Hepatocyte (in vitro differentiated cells): ENCODE results near the gene INTS3. TPM values are rescaled to one million over a fixed set of nuclear protein-coding genes. Genes with fewer than 3 reads are reported as not detected.
"Not testable (repeated sequence)": the region's sequence is repeated elsewhere in the genome, so short reads cannot be mapped to it uniquely, and the experiment has no call there.

Experiments used
- DNase-seq: peaks from one replicate; pipeline ENCODE4 v3.0.0-alpha.2; 2016; ENCODE audit warnings: low spot score
- H2AFZ ChIP-seq: fragments of 200-600 bp; sonication (generic); 2 replicates; pipeline ENCODE4 v1.6.0; 2016; ENCODE audit warnings: antibody characterized with exemption, mild to moderate bottlenecking
- H3K27ac ChIP-seq: fragments of 200-600 bp; sonication (generic); 2 replicates; pipeline ENCODE4 v1.5.1; 2016; ENCODE audit warnings: mild to moderate bottlenecking
- H3K27me3 ChIP-seq: fragments of 200-600 bp; sonication (generic); 2 replicates; pipeline ENCODE4 v1.6.1; 2016
- H3K36me3 ChIP-seq: fragments of 200-600 bp; sonication (generic); replicated peaks from 2 replicates; pipeline ENCODE4 v1.5.1; 2016; ENCODE audit warnings: low read depth; ENCODE audit not compliant: insufficient read depth
- H3K4me1 ChIP-seq: fragments of 200-600 bp; sonication (generic); 2 replicates; pipeline ENCODE4 v1.5.1; 2016; ENCODE audit warnings: mild to moderate bottlenecking, moderate library complexity; ENCODE audit not compliant: insufficient read depth
- H3K4me2 ChIP-seq: fragments of 200-600 bp; sonication (generic); 2 replicates; pipeline ENCODE4 v1.6.0; 2016
- H3K4me3 ChIP-seq: fragments of 200-600 bp; sonication (generic); 2 replicates; pipeline ENCODE4 v1.5.1; 2016; ENCODE audit warnings: mild to moderate bottlenecking
- H3K79me2 ChIP-seq: fragments of 200-600 bp; sonication (generic); 2 replicates; pipeline ENCODE4 v1.6.0; 2017; ENCODE audit warnings: mild to moderate bottlenecking
- H3K9me2 ChIP-seq: fragments of 200-600 bp; sonication (generic); replicated peaks from 2 replicates; pipeline ENCODE4 v1.6.0; 2017; ENCODE audit warnings: mild to moderate bottlenecking; ENCODE audit not compliant: insufficient read depth
- H3K9me3 ChIP-seq: fragments of 200-600 bp; sonication (generic); 2 replicates; pipeline ENCODE4 v1.5.1; 2016; ENCODE audit warnings: low read depth, mild to moderate bottlenecking
- H4K20me1 ChIP-seq: fragments of 200-600 bp; sonication (generic); 2 replicates; pipeline ENCODE4 v1.6.0; 2016; ENCODE audit warnings: mild to moderate bottlenecking; ENCODE audit not compliant: insufficient read depth, poor library complexity, severe bottlenecking
- EZH2 ChIP-seq: fragments of 200-600 bp; sonication (generic); IDR thresholded peaks from 2 replicates; pipeline ENCODE4 v1.6.1; 2016; ENCODE audit warnings: antibody characterized with exemption, mild to moderate bottlenecking, borderline replicate concordance
- EZH2phosphoT487 ChIP-seq: fragments of 200-600 bp; sonication (generic); IDR thresholded peaks from one replicate; pipeline ENCODE4 v1.6.1; 2018; ENCODE audit warnings: antibody characterized with exemption, mild to moderate bottlenecking, low read depth, moderate library complexity; ENCODE audit not compliant: unreplicated experiment, severe bottlenecking
- WGBS: methylation state at CpG from one replicate; pipeline ENCODE4 v1.1.6; 2016; ENCODE audit warnings: low lambda C conversion rate; ENCODE audit errors: missing lambda C conversion rate; 5-methylcytosine and 5-hydroxymethylcytosine counted together
- polyA plus RNA-seq: library from polyadenylated mRNA; unstranded; fragments of >200 nt; fragmentation: Nextera tagmentation; extraction: Ambion mirVana; gene quantifications from 2 replicates; pipeline ENCODE4 v1.2.1, GENCODE V29; 2016
- total RNA-seq: library from RNA; depleted of rRNA; stranded (reverse); fragments of >200 nt; gene quantifications from 2 replicates; pipeline ENCODE4 v1.2.3, GENCODE V29; 2014
- TF ChIP-seq, protein P1 (sequence below): fragments of 200-600 bp; sonication (generic); IDR thresholded peaks from 2 replicates; pipeline ENCODE4 v1.5.1; 2016; ENCODE audit warnings: antibody characterized with exemption, mild to moderate bottlenecking; ENCODE audit not compliant: poor library complexity

The INTS3 gene
- total and polyA plus RNA-seq, 2 experiments from 2014 or later, result 37.1 to 42.3 TPM

DNA sequence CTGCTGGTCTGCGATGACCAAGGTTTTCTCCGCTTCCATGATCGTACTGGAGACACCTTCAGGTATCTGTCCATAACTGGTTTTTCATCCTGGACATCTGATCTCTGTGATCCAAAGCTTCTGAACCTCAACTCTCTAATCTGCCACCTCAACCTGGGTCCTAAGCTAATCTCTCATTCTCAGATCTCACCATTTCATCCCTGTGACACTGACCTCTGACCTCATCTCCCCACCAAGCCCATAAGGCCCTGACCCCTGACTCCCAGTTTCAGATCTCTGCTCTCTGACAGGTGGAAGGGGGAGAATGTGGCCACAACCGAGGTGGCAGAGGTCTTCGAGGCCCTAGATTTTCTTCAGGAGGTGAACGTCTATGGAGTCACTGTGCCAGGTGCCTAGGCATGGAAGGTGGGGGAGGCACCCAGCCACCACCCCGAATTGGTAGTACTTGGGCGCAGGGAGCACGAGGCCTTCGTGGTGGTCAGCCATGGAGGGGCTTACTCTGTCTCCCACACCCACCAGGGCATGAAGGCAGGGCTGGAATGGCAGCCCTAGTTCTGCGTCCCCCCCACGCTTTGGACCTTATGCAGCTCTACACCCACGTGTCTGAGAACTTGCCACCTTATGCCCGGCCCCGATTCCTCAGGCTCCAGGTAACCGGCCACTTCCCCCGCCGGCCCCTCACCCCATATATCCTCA, 51.1 kb downstream of the INTS3 start:
- peaks cover 20% of the 10 kb centered on the region for H3K4me1 ChIP-seq
- H3K9me3 ChIP-seq, result no peaks in the 10 kb centered on the region
- no peaks in the 10 kb centered on the region for H3K9me2 ChIP-seq
- WGBS, result 94% methylated on average over 13 of the region's 18 CpGs
- no peak overlapping the region for H3K4me2 ChIP-seq
- no peak for DNase-seq
- TF ChIP-seq EZH2 (no peak), EZH2phosphoT487 (no peak)
- TF ChIP-seq, protein P1, sequence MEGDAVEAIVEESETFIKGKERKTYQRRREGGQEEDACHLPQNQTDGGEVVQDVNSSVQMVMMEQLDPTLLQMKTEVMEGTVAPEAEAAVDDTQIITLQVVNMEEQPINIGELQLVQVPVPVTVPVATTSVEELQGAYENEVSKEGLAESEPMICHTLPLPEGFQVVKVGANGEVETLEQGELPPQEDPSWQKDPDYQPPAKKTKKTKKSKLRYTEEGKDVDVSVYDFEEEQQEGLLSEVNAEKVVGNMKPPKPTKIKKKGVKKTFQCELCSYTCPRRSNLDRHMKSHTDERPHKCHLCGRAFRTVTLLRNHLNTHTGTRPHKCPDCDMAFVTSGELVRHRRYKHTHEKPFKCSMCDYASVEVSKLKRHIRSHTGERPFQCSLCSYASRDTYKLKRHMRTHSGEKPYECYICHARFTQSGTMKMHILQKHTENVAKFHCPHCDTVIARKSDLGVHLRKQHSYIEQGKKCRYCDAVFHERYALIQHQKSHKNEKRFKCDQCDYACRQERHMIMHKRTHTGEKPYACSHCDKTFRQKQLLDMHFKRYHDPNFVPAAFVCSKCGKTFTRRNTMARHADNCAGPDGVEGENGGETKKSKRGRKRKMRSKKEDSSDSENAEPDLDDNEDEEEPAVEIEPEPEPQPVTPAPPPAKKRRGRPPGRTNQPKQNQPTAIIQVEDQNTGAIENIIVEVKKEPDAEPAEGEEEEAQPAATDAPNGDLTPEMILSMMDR, result no peak
- no peaks in the 10 kb centered on the region for H4K20me1 ChIP-seq
- H3K79me2 ChIP-seq, result peaks cover 12% of the 10 kb centered on the region
- H3K27ac ChIP-seq, result no peak overlapping the region
- no peak overlapping the region for H3K4me3 ChIP-seq
- H3K36me3 ChIP-seq, result no peaks in the 10 kb centered on the region
- H2AFZ ChIP-seq, result no peak overlapping the region
- H3K27me3 ChIP-seq, result no peaks in the 10 kb centered on the region

DNA sequence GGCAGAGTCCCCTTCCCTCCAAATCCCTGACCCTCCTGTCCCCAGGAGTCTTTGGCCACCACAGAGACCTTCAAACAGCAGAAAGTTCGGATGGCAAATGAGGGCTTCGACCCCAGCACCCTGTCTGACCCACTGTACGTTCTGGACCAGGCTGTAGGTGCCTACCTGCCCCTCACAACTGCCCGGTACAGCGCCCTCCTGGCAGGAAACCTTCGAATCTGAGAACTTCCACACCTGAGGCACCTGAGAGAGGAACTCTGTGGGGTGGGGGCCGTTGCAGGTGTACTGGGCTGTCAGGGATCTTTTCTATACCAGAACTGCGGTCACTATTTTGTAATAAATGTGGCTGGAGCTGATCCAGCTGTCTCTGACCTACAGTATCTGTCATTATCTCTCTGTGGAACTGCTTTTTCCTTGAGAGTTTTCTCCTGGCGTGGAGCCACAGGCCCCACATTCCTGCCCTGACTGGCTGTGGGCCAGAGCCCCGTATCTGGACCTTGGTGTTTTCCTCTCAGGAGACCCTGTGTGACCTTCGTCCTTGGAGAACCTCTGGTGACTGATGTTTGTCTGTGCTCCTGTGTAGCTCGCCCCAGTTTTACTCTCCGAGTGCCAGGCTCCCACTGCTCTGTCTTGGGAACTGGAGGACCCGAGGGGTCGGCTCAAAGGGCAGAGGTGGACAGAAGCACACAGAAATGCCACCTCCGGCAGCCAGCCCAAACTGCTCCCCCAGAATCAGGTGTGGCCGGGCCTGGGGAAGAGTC, 52.1 kb downstream of the INTS3 start:
- no peak for TF ChIP-seq EZH2phosphoT487
- no peak for TF ChIP-seq EZH2
- TF ChIP-seq, protein P1, result no peak
- H3K4me2 ChIP-seq, result no peak overlapping the region
- H3K79me2 ChIP-seq, result peaks cover 12% of the 10 kb centered on the region
- DNase-seq, result no peak
- no peaks in the 10 kb centered on the region for H3K27me3 ChIP-seq
- no peak overlapping the region for H3K27ac ChIP-seq
- no peaks in the 10 kb centered on the region for H3K36me3 ChIP-seq
- no peak overlapping the region for H2AFZ ChIP-seq
- peaks cover 10% of the 10 kb centered on the region for H3K4me1 ChIP-seq
- WGBS, result 85% methylated on average over 17 of the region's 17 CpGs
- no peak overlapping the region for H3K4me3 ChIP-seq
- no peaks in the 10 kb centered on the region for H4K20me1 ChIP-seq
- no peaks in the 10 kb centered on the region for H3K9me2 ChIP-seq
- H3K9me3 ChIP-seq, result no peaks in the 10 kb centered on the region

DNA sequence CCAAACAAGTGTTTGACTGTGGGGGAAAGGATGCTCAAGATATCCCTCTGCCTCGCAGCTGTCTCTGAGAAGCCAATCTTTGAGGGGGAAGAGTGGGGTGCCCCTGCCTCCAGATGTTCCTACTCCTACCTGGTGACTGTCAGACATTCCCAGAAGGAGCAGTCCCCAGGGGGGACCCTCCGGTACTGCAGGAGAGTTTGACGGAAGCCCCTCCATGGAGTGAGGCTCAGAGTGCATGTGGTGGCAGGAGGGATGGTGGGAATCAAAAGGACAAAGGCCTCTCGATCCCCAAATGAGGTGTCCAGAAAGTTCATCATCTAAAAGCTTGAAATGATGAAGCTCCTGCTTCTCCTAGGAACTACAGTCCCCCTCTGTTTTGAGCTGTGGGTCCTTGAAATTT, 52.7 kb downstream of the INTS3 start:
- WGBS, result 93% methylated on average over 4 of the region's 4 CpGs
- Histone ChIP-seq H4K20me1 (no peaks in the 10 kb centered on the region), H3K4me3 (no peak overlapping the region), H3K4me1 (peaks cover 9% of the 10 kb centered on the region), H3K9me3 (no peaks in the 10 kb centered on the region), H3K27me3 (no peaks in the 10 kb centered on the region), H3K4me2 (no peak overlapping the region), H3K27ac (no peak overlapping the region), H3K36me3 (no peaks in the 10 kb centered on the region), H2AFZ (no peak overlapping the region), H3K9me2 (no peaks in the 10 kb centered on the region), H3K79me2 (peaks cover 12% of the 10 kb centered on the region)
- TF ChIP-seq EZH2phosphoT487 (no peak), EZH2 (no peak)
- TF ChIP-seq, protein P1, result no peak
- DNase-seq, result no peak

DNA sequence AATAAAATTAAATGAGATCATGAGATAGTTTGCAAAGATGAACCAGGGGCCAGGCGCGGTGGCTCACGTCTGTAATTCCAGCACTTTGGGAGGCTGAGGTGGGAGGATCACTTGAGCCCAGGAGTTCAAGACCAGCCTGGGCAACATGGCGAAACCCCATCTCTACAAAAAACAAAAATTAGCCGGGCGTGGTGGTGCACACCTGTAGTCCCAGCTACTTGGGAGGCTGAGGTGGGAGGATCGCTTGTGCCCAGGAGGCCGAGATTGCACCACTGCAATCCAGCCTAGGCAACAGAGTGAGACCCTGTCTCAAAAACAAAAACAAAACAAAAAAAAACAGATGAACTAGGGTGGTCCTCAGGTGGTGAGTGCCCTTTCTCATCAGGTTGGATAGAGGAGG, 54.8 kb downstream of the INTS3 start:
- H3K4me3 ChIP-seq, result peak overlapping the region; percentile 28
- 93% methylated on average over 8 of the region's 8 CpGs for WGBS
- H3K36me3 ChIP-seq, H4K20me1 ChIP-seq, H3K9me2 ChIP-seq, H2AFZ ChIP-seq, H3K9me3 ChIP-seq, H3K79me2 ChIP-seq, DNase-seq, H3K4me1 ChIP-seq, H3K27me3 ChIP-seq: not testable (repeated sequence)
- peak overlapping the region; percentile 97 for H3K27ac ChIP-seq
- peak overlapping the region; percentile 77 for H3K4me2 ChIP-seq
